Measurements from ENCODE around the gene OR2S2.

GRCh38 chr9:35930521-35930920 lies 27.4 kb downstream of the OR2S2 start:
- TF ChIP-seq POLR2A (IDR thresholded peaks at IDR 0.05): no peak
- TF ChIP-seq, protein P1, sequence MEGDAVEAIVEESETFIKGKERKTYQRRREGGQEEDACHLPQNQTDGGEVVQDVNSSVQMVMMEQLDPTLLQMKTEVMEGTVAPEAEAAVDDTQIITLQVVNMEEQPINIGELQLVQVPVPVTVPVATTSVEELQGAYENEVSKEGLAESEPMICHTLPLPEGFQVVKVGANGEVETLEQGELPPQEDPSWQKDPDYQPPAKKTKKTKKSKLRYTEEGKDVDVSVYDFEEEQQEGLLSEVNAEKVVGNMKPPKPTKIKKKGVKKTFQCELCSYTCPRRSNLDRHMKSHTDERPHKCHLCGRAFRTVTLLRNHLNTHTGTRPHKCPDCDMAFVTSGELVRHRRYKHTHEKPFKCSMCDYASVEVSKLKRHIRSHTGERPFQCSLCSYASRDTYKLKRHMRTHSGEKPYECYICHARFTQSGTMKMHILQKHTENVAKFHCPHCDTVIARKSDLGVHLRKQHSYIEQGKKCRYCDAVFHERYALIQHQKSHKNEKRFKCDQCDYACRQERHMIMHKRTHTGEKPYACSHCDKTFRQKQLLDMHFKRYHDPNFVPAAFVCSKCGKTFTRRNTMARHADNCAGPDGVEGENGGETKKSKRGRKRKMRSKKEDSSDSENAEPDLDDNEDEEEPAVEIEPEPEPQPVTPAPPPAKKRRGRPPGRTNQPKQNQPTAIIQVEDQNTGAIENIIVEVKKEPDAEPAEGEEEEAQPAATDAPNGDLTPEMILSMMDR (IDR thresholded peaks at IDR 0.05): no peak
